Activated gamma-delta T cell treated with anti-CD3 and anti-CD28 coated beads, Interleukin-2, amount 50 U/mL, for 16 hours (primary cell): ENCODE data around the gene TSPAN9.

ENCODE experiments used
- DNase-seq: peaks from one replicate; pipeline ENCODE4 v3.0.0-alpha.2; 2020; ENCODE audit warnings: low read depth

Gene TSPAN9

GRCh38 chr12:3205742-3206519 lies 128.8 kb downstream of the TSPAN9 start:
- DNase-seq, result no peak

- no peak for DNase-seq
These were observed 129.4 kb downstream of the TSPAN9 start for GRCh38 chr12:3206536-3207072.

DNA sequence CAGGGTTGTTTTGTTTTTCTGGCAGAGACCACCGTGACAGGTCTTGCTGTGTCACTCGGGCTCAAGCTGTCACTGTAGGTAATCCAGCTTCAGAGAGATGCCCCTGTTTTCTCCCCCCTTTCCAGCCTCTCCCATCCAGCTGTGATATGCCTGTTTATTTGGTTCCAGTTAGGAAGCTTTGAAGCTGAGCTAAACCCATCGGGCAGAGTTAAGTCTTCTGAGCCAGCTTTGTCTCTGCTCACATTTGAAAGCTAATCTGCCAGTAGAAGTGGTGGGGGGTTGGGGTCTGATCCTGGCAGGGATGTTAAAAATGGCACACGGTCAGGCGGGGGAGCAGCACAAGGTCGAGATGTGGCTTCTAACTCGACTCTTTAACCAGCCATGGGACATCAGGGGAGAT lies 130.0 kb downstream of the TSPAN9 start:
- DNase-seq, result no peak

DNA sequence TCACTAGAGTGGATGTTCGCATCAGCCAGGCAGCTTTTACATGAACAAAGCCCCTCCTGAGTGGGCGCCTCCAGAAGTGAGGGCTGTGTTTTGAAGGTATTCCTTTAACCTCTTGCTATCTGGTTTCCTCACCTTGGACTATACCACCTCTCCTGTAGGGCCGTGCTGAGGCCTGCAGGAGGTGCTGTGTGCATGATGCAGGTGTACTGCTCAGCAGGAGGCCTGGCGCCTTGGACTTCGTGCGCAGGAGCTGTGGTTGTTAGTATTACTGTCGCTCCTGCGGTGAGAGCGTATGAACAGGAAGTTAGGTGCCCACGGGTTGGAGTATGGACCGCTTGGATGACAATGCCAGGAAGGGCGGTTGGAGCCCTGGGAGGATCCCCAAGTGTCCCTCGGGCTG lies 130.7 kb downstream of the TSPAN9 start:
- DNase-seq, result no peak

DNA sequence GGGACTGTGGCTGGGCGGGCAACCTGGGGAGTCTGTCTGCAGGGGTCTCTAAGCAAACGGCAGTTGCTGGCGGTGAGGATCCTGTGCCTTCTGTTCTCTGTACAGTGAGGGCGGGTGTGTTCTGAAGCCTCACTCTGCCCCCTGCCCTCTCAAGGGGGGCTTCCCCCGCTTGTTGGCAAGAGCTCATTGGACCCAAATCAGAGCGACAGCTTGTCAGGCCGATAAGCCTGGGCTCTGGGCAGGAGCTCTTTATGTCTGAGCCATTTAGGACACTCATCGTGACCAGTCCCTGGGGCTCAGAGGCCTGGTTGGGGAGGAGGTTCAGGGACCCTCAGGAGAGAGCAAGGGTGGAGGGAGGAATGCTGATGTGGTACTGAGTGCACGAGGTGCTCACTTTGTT lies 136.0 kb downstream of the TSPAN9 start:
- no peak for DNase-seq

DNA sequence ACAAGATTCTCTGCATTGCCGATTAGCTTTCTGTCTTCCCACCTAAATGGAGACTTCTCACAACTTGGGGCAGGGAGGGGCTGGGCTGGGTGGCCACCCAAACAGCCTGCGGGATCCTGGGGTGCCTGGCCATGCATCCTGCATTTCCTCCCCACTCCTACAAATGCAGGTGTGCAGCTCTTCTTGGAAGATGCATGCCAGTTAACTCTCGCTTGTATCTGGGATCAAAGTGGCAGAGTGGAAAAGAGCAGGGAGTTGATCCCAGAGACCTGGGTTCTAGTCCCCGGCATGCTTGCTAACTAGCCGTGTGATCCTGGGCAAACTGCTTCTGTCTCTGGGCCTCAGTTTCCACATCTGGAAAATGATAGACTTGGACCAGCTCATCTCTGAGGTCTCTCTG lies 136.6 kb downstream of the TSPAN9 start:
- DNase-seq, result no peak

DNA sequence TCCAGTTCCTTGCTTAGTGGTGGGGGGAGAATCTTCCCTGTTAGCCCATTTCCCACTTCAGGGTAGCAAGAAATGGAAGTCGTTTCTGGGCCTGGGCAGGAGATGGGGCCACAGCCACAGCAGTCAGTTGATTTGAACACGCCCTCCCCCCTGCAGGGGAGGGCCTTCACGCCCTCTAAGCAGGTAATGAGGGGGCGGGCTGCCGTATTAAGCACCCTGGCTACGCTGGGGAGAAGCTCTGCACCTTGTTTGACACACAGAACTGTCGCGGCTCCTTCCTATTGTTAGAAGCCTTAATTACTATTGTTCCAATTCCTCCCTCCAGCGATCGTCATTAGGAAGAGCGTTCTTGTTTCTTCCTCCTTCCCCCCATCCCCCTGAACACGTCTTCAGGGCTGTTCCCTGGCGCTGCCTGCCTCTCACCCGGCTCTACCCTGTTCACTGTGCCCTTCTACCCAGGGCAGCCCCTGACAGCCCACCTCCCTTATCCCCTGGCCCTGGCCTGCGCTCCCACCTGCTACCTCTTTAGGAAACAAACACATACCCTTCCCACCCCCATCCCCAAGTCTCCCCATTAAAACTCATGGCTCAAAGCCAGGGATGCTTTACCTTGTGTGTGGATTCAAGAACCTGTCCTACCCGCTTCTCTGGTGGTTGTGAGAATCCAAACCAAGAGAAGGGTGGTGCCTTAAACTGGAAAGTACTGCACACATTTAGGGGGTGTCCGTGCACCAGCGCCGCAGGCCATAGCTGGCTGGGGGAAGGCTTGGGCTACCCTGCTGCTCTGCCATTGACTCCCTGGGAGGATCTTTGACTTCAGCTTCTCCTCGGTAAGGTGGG lies 137.6 kb downstream of the TSPAN9 start:
- no peak for DNase-seq

- DNase-seq, result no peak
These were observed 138.3 kb downstream of the TSPAN9 start for GRCh38 chr12:3215410-3215975.

DNA sequence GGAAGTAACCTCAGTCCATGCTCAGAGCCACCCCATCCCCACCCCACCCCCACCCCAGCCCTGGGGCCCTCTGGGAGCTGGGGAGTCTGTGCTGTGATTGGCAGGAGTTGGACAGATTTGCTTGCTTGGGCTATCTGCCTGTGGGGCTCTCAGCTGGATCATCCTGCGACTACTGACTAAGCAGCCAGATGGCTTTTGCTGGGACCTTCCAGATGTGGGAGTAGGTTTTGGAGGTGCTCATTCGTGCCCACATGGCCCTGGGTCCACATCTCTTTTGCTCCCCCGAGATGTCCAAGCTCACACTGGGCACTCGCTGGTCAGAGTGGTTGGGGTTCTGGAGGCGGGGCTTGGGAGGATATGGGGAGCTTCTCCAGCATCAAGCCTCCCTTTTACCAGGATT lies 138.9 kb downstream of the TSPAN9 start:
- DNase-seq, result no peak

DNA sequence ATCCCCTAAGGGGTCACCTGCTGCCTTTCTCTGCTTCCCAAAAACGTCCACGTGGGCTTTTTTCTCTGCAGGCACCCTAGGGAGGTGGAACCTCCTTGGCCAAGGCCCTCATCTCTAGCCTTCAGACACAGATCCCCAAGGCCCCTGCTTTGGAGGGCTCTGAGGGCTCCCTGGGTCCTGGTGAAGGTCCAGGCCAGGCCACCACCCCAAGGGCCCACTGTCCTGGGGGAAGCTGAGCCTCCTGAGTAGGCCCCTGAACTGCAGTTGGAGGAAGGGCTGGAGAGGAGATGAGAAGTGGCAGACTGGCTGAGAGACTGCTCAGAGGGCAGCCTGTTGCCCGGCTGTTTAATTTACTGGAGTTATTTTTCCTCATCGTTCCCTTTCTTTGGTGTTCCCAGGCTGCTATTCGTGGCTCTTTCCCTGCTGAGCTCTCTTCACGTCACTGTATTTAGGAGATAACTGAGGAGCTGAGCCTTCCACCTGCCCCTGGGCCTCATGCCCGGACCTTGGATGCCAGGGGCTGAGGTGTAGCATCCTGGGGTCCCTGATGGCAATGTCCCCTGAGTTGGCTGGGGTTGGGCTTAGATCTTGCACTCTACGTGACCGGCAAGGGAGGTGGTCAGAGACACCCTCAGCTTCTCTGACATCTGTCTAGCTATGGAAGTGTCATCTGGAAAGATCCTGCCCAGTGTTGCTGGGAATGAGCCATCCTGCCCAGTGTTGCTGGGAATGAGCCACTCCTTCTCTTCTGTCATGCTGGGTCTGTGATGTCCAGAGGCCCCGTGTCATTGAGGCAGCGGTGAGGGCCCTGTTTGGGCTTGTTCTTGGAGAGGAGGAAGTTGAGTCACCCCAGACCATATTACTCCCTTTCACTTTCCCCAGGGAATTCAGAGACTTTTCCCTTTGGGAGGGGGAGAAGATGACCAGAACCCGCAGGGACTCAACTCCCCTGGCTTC lies 139.8 kb downstream of the TSPAN9 start:
- DNase-seq, result no peak

- no peak for DNase-seq
These were observed 140.5 kb downstream of the TSPAN9 start for GRCh38 chr12:3217683-3218079.

GRCh38 chr12:3218228-3219171 lies 141.3 kb downstream of the TSPAN9 start:
- no peak for DNase-seq

DNA sequence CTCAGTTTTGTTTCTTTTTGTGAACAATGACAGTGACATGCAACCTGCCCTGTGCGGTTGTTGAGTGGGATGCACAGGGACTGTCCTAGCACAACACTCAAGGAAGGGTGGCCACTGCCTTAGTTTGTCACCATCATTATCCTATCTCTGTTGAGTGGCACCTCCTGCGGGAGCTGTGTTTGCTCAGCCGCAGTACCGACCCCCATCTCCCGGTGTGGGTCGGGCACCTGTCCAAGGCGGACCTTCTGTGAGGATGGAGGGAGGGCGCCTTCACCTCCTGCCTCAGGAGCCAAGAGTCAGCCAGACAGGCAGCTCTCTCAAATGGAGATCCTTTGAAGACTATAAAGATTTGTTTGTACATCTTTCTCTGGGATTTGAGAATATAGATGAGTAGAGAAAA lies 142.1 kb downstream of the TSPAN9 start:
- DNase-seq, result no peak

DNA sequence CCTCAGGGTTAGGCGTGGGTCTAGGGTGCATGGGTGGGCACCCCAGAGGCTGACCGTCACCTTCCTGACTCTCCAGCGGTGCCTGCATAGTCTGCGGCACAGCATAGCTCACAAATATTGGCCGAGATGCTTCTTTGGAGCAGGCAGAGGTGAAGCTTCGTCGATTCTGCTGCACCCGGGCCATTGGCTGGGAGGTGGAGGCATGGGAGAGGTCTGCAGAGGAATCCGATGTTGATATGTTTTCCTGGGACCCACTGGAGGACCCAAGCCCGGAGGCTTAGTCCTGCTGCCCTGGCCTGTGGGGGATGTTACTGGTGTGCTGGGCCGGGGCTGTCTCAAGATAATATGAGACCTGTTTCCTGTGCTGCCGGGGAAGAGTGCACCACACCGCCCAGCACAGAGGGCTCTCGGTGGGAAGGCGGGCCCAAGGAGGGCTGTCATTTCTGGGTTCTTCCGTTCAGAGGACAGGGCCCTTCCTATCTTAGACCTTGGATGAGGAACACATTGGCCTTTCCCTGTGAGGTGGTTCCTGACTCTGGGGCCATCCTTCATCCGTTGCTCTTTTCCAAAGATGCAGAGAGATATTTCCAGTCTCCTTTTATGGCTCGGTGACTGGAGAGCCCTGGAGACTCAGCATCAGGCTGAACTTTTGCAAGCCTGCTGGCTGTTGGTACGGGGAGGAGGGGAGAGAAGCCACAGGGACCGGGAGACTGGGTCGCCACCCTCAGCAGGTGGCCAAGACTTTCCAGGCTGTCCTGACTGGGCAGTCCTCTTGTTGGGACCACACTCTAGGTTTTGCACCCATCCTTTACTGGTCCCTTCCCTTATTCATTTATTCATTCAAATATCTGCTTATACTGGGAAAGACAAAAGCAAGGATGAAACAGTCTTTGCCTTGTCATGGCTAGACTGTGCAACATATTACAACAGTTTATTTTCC lies 143.5 kb downstream of the TSPAN9 start:
- no peak for DNase-seq

- DNase-seq, result no peak
These were observed 145.1 kb downstream of the TSPAN9 start for GRCh38 chr12:3222306-3222705.

GRCh38 chr12:3222979-3223378 lies 145.8 kb downstream of the TSPAN9 start:
- DNase-seq, result no peak

GRCh38 chr12:3223601-3224529 lies 146.7 kb downstream of the TSPAN9 start:
- no peak for DNase-seq

GRCh38 chr12:3224530-3224903 lies 147.3 kb downstream of the TSPAN9 start:
- no peak for DNase-seq
